Stimulated activated CD4-positive, alpha-beta T cell treated with anti-CD3 and anti-CD28 coated beads, Interleukin-1b, Interleukin-23, amount 100 ng/mL, for 1 hour (primary cell): ENCODE results near the gene PPM1E.
"Not testable (repeated sequence)": the region's sequence is repeated elsewhere in the genome, so short reads cannot be mapped to it uniquely, and the experiment has no call there.

Experiments used
- DNase-seq, 2 donors: peaks; one replicate each; pipeline ENCODE4 v3.0.0-alpha.2; 2020; ENCODE audit warnings: low read depth in 2 of 2

PPM1E gene

DNA sequence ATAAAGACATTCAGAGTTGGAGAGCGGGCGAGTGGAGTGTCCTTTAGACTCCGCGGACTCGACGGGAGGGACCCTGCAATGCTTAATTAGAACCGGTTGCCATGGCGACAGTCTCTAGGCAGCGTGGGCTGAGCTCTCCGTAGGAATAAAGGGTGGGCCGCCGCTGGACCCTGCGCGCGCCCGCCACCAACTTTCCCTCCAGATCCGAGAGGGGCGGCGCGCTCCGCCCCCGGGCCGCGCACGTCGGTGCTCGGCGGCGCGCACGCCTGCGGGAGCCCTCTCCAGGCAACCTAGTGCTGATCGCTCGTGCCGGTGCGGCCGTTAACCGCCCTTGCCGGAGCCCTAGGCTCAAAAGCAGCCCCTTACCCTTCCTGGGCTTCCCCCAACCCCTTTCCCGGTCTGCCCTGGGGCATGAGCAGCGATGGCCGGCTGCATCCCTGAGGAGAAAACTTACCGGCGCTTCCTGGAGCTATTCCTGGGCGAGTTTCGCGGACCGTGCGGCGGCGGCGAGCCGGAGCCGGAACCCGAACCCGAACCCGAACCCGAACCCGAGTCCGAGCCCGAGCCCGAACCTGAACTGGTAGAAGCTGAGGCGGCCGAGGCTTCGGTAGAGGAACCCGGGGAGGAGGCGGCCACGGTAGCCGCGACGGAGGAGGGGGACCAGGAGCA lies at the start of gene PPM1E:
Gene PPM1E (plus strand): TSS at position 278 of the 669 bp plus-strand sequence.
- peak in 1 of 2 donors; percentile 15 for DNase-seq

DNA sequence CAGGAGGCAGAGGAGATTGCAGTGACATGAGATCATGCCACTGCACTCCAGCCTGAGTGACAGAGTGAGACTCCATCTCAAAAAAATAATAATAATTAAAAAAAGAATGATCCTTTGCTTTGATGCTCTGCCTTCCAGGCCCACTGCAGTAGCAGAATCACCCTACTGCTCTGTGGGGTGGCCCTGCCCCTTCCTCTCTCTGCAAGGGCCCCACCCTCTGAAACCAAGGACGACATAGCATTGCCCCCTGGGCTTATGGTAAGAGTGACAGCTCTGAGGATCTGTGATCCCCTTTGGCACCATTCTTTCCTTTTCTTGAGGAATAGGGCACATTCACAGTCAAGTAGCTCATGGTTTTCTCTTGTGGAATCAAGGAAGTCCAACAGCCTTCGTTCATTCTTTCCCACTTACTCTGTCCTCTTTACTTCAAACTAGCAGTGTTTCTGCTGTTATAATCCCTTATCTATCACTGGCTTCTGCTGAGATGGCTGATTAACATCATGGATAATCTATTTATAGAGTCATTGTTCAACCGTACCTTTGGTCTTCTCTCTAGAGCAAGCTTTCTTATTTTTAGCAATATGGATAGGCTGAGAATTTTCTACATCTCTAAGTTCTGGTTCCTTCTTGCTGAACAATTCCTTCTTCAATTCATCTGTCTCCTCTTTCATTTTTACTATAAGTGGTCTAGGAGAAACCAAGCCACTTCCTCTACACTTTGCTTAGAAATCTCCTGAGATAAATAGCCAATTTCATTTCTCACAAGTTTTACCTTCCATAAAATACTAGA lies 49.1 kb upstream of the PPM1E start:
- no peak for DNase-seq

DNA sequence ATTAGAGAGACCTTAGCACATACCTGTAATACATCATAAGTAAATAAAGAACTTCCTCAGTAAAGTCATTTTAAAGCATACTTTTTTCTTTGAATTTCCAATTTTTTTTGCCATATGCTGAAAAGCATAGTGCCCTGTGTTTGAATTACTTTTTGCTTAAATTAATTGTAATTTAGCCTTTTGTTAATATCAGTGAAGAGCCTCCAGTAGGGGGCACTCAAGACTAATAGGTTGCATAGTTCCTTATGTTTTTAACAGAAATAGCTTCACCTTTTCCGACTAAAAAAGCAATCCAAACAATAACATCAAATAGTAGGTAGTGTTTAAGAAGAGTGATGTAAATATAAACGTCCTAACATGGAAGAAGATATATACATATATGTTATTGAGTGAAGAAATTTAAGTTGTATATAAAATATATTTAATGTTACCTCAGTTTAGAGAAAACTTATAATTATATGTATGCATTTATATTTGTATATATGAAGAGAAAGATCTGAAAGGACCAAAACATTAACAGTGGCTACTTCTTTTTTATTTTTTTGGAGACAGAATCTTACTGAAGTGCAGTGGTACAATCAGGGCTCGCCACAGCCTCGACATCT lies 44.6 kb upstream of the PPM1E start:
- peak in 1 of 2 donors; percentile 13 for DNase-seq

DNA sequence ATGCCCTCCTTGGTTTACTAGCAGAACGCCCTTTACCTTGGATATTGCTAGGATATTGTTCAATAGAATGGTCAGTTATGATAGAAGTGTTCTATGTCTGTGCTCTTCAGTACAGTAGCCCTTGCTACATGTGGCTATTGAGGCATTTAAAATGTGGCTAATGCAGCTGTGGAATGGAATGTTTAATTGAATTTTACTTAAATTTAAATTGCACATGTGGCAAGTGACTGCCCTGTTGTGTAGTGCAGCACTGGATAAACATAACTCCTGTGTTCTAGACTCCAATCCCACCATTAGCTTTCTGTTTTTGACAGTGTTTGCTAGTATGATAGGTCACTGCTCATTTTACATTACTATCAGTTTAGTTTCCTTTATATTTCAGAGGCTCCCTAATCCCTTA lies 33.4 kb upstream of the PPM1E start:
- no peak for DNase-seq

DNA sequence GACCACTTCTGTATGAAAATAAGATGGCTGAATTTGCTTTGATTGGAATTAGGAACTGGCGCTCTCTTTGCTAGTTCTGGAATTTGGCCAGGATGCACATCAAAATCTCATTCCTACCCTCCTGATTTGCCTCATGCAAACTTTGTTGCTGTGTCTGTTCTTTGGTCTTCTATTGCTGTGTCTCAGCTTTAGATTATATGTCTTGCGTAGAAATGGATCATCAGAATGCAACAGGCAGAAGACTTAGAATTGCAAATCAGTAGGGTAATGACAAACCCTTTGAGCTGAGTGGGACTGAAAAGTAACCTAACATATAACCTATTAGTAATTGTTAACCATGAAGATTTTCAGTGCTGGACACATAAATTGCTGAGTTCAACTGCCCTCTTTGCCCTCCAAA lies 33.0 kb upstream of the PPM1E start:
- DNase-seq, result no peak

DNA sequence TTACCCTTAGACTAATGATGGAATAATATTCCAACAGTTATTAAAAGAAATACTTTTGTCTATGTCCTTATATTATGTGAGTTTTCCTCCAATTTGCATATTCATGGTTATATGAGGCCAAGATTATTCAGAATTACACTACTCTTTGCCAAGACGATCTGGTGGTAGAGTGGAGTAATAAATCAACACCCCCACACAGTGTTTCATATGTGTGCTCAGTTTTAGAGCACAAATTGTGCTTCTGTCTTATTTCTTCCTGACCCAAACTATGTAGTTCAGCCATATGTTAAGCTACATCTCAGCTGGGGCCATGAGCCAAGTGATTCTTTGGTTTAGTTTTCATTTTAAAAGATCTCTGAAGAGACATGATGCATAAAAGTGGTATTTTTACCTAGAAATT lies 26.9 kb upstream of the PPM1E start:
- DNase-seq, result no peak

DNA sequence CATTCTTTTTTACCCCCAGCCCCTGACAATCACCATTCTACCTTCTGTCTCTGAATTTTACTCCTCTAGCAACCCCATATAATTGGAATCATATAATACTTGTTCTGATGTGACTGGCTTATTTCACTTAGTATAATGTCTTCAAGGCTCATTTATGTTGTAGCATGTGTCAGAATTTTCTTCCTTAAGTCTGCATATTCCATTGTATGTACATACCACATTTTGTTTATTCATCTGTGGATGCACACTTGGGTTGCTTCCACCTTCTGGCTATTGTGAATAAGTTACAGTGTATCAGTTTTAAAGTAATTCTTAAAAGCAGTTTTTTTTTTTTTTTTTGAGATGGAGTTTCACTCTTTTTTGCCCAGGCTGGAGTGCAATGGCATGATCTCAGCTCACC lies 24.7 kb upstream of the PPM1E start:
- no peak for DNase-seq

DNA sequence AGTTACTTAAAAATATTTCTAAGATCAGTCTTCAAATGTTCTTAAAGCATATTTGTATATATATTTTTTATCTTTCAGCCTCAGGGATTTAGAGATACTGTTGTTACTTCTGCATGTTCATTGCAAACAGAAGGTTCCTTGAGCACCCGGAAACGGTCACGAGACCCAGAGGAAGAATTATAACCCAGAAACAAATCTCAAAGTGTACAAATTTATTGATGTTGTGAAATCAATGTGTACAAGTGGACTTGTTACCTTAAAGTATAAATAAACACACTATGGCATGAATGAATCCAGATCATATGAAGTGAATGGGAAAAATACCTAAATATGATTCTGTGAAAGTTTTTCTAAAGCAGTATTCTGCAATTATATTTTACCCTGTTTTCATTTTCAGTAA lies 21.6 kb upstream of the PPM1E start:
- DNase-seq, result no peak

DNA sequence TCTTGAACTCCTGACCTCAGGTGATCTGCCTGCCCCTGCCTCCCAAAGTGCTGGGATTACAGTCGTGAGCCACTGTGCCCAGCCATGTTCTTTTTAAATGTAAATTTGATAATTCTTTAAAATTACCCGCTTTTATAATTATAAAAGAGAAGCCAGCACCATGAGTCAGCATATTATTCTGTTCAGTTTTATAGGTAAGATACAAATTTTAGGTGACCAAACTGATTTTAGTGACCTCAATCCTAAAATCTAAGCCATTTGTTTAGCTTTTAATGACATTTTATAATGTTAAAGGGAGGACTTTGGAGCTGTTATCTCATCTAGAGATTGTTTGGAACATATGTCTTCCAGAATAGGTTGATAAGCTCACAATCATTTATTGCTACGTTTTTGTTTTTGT lies 20.8 kb upstream of the PPM1E start:
- no peak for DNase-seq

DNA sequence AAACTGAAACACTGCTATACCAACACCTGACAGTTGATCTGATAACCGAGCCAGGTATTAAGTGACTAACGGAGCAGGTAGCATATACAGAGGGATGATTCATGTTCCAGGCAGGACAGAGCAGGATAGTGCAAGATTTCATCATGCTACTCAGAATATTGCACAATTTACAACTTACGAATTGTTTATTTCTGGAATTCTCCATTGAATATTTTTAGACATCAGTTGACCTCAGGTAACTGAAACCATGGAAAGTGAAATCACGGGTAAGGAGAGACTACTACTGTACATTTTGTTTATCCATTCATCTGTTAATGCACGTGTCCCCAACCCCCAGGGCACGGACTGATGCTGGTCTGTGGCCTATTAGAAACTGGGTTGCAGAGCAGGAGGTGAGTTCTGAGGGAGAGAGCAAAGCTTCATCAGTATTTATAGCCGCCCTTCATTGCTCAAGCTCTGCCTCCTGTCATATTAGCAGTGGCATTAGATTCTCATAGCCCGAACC lies 14.5 kb upstream of the PPM1E start:
- DNase-seq, result no peak

DNA sequence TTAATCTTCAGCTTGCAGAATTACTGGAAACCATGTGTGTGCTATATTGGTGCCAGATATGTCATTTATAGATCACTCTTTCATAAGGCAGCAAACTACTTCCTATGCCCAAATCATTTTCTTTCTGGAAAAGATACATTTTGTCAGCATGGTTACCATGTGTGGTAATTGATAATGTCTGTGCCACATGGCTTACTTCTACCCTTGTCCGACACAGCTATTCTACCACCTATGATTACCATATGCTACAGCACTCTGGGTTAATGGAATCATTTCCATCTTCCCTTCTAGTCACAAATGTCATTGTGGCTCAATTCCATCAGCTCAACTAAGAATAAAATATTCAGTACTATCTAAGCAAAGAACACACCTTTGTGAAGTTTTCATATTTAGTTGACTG lies 8.0 kb upstream of the PPM1E start:
- no peak for DNase-seq

DNA sequence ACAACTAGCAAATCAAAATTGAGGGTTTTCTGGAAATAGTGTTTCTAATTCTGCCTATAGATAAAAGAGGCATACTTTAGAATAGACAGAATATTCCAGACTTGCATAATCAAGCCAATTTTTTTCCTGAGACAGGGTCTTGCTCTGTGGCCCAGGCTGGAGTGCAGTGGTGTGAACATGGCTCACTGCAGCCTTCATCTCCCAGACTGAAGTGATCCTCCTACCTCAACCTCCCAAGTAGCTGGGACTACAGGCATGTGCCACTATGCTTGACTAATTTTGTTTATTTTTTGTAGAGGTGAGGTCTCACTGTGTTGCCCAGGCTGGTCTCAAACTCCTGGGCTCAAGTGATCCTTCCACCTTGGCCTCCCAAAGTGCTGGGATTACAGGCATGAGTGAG lies 6.0 kb upstream of the PPM1E start:
- DNase-seq, result not testable (repeated sequence)

DNA sequence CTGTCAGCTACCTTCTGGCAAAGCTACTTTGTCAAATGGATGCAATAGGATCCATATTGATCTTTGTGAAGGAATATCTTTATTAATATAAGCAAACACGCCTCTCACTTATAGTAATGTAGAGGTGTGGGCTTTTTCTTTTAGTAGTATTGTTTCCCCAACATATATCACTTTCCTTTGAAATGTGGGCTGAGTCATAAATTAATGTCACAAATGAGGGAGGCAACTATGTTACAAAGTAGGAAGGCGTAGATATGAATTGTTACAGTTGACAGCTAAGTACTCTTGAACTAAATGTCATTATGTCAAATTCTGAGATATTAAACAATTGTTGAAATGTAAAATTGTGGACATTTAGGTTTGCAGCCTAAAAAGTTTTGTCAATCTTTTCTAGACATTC lies 2.6 kb upstream of the PPM1E start:
- no peak for DNase-seq

DNA sequence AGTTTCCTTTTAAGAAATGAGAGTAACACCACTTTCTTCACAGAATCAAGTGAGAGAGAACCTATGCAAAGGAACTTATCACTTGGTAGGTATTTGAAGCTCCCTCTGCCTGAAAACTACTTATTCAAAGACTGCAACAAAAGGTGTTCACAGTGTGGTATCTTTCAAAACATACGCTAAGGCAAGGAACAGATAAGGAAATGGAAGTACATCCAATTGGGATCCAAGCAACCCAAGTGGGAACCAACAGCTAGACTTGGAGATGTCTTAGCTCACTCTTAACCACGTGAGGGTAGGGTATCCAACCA lies 431 bp upstream of the PPM1E start:
- no peak for DNase-seq

DNA sequence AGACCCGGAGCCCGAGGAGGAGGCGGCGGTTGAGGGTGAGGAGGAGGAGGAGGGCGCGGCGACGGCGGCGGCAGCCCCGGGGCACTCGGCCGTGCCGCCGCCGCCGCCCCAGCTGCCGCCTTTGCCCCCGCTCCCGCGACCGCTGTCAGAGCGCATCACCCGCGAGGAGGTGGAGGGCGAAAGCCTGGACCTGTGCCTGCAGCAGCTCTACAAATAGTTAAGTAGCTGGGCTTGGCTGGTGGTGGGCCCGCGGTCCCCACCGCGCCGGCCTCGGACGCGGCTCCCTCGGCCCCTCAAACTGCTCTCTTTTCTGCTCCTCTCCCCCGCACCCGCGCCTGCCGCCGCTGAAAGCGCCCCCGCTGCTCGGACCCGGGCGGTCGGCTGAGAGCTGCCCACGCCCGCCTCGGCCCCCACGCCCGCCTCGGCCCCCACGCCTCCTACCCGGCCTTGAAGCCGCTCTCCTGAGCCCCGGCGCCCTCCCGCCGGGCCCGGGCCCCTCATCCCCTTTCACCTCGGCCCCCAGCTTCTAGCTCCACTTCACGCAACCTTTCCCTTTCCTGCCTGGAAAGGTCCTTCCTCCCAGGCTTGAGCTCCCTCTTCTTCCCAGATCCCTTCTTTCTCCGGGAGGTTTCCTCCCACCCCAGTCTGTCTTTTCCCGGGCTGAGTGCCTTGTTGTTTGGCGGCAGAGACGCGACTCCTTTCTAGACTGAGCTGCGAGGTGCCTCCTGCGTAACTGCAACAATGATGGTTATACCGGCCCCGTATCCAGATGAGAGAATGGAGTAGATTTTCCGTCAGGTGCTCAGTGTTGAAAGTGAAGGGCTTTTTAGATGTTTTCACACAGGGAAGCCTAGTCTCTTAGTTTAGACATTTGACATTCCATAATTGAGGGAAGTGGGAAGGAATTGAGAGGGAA lies 850 bp downstream of the PPM1E start:
- no peak for DNase-seq

DNA sequence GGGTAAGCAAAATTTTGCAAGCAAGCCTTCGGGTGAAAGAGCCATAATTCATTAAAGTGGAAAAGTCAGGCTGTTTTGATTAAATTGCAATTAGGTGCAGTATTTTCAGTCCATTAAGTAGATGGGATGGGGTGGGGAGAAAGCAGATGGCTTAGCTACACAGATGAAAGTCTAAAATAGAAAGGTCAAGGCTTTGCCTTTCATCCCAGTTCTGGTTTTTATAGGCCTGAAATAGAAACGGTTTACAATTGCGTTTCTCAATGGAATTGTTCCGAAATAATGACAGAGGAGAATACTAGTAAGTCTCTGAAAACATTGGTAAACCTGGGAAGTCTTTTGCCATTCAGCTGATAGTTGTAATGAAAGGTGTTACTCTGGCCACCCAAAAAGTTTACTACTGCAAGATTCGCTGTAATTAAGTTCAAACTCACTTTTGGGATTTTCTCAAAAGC lies 1.5 kb downstream of the PPM1E start:
- DNase-seq, result no peak

DNA sequence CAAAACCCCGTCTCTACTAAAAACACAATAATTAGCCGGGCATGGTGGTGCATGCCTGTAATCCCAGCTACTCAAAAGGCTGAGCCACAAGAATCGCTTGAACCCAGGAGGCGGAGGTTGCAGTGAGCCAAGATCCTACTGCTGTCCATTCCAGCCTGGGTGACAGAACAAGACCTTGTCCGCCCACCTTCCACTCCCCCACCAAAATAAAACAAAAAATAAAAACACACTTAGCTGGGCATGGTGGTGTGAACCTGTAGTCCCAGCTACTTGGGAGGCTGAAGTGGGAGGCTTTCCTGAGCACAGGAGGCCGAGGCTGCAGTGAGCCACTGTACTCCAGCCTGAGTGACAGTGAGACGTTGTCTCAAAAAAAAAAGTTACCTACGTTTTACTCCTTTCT lies 3.2 kb downstream of the PPM1E start:
- no peak for DNase-seq

DNA sequence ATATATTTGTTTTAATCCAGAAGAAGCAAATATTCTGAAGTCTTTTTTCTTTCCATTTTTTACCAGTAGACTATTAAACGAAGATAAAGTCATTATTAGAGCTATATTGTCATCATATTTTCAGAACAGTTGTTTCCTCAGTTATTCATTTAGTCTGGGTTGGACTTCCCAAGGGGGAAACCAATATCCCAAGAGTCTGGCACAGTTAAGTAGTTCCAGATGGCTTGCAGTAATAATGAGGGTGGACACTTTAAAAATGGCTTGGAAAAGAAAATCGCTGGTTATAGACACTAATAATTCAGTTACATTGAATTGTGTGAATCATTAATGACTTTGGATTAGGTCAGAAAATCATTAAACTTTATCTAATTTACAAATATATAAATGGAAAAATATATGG lies 3.9 kb downstream of the PPM1E start:
- DNase-seq, result no peak

DNA sequence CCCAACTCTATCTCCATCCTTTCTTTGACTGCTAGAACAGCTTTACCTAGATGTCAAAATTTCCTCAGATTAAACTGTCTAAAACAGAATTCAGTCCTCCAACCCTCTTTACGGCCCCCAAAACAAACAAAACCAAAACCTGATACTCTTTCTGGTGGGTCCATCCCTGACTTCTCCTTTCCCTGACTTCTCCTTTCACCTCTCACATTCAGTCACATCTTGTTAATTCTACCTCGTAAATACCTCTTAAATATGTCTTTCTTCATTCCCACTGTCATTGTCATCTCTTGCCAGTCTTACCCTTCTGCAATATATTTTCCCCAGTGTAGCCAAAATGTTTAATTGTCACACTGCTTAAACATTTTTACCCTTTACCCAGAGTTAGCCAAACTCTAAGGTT lies 4.6 kb downstream of the PPM1E start:
- no peak for DNase-seq

DNA sequence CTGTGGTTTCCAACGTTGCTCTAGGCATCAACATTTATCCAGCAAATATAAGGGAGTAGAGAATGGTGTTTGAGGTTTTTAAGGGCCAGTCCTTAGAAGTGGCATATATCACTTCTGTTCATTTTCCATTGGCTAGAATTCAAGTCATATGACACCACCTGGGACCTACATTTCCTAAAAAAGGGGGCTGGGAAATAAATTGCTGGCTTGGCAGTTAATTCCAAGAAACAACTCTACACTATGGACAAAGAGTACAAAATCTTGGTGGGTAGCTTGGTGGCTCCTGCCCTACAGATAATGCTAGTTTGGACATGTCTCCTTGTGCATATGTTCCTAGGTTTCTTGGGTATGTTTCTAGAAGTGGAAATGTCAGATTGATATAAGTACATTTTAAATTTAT lies 7.6 kb downstream of the PPM1E start:
- DNase-seq, result no peak

DNA sequence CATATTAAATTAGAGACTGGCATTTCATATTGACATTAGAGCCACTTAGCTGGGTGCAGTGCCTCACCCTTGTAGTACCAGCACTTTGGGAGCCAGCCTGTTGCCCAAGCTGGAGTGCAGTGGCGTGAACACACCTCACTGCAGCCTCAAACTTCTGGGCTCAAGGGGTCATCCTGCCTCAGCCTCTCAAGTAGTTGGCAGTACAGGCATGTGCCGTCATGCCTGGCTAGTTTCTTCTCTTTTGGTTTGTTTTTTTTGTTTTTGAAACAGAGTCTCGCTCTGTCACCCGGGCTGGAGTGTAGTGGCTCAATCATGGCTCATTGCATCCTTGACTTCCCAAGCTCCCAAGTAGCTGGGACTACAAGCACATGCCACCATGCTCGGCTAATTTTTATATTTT lies 8.7 kb downstream of the PPM1E start:
- no peak for DNase-seq

DNA sequence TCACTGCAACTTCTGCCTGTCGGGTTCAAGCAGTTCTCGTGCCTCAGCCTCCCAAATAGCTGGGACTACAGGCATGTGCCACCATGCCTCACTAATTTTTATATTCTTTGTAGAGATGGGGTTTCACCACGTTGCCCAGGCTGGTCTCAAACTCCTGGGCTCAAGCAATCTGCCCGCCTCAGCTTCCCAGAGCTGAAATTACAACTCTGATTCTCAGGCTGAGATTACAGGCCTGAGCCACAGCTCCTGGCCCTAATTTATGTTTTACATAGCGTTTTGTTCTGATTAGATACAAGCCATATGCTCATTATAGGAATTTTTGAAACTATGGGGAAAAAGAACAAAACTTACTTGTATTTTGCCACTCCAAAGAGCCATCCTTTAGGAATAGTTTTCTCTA lies 22.8 kb downstream of the PPM1E start:
- DNase-seq, result not testable (repeated sequence)
